HL-60 (cell line): ENCODE measurements around the gene DUSP28.

ENCODE experiments used
- DNase-seq, 2 experiments: peaks; one replicate each; pipeline ENCODE4 v3.0.0-alpha.2; 2010 to 2020; ENCODE audit warnings: low read depth in 1 of 2, low spot score in 1 of 2
- H3K27ac ChIP-seq: fragments of 250-450 bp; sonication (Bioruptor Pico); replicated peaks from 2 replicates; pipeline ENCODE4 v1.5.1; 2020; ENCODE audit warnings: mild to moderate bottlenecking, moderate library complexity
- H3K27me3 ChIP-seq: fragments of 250-450 bp; sonication (Bioruptor Pico); 2 replicates; pipeline ENCODE4 v1.5.1; 2021; ENCODE audit warnings: mild to moderate bottlenecking, moderate library complexity; ENCODE audit not compliant: insufficient read depth, poor library complexity, severe bottlenecking
- H3K4me3 ChIP-seq: replicated peaks from 2 replicates; pipeline ENCODE4 v1.5.1; 2011; ENCODE audit warnings: mild to moderate bottlenecking, control low read depth, low read length; ENCODE audit not compliant: insufficient read depth
- CTCF ChIP-seq: IDR thresholded peaks from one replicate; pipeline ENCODE4 v1.5.1; 2011; ENCODE audit warnings: low read length, control low read depth, inconsistent platforms; ENCODE audit not compliant: insufficient read depth
- GABPA ChIP-seq: IDR thresholded peaks from 2 replicates; pipeline ENCODE4 v1.6.1; 2012; ENCODE audit warnings: low read depth
- POLR2AphosphoS5 ChIP-seq: IDR thresholded peaks from 2 replicates; pipeline ENCODE4 v1.6.1; 2012; ENCODE audit warnings: low read depth
- REST ChIP-seq: IDR thresholded peaks from 2 replicates; pipeline ENCODE4 v1.6.1; 2012; ENCODE audit warnings: low read depth; ENCODE audit not compliant: insufficient replicate concordance
- SPI1 ChIP-seq: IDR thresholded peaks from 2 replicates; pipeline ENCODE4 v1.6.1; 2012; ENCODE audit warnings: low read depth, mild to moderate bottlenecking, borderline replicate concordance

Gene DUSP28

DNA sequence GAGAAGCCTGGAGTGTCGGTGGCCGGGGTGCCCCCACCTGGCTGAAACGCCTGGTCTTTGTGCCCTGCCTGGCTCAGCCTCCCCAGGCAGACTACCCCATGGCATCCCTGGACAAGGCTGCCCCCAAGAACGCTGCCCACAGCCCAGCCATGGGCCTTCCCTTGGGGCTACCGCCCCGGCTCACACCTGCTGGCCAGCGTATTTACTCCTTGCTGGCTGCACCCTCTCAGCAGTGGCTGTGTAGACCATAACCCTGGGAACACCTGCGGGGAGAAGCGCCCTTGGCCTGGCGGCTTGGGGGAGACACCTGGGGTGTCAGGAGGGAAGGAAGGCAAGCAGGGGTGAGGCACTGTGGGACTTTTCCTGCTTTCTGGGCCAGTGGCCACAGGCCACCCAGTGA, 43.7 kb downstream of the DUSP28 start:
- no peak for TF ChIP-seq POLR2AphosphoS5
- TF ChIP-seq CTCF = no peak
- TF ChIP-seq REST = no peak
- TF ChIP-seq GABPA = no peak
- DNase-seq = no peak
- H3K27ac ChIP-seq = no peak overlapping the region
- H3K4me3 ChIP-seq = no peak overlapping the region
- H3K27me3 ChIP-seq = no peaks in the 10 kb centered on the region

GRCh38 chr2:240604291-240604938, 44.3 kb downstream of the DUSP28 start:
- Histone ChIP-seq H3K27me3 (no peaks in the 10 kb centered on the region), H3K27ac (no peak overlapping the region), H3K4me3 (no peak overlapping the region)
- DNase-seq = peak in 1 of 2 experiments; percentile 22
- TF ChIP-seq REST (peak; percentile 68), CTCF (peak; percentile 63), POLR2AphosphoS5 (no peak), GABPA (no peak)

DNA sequence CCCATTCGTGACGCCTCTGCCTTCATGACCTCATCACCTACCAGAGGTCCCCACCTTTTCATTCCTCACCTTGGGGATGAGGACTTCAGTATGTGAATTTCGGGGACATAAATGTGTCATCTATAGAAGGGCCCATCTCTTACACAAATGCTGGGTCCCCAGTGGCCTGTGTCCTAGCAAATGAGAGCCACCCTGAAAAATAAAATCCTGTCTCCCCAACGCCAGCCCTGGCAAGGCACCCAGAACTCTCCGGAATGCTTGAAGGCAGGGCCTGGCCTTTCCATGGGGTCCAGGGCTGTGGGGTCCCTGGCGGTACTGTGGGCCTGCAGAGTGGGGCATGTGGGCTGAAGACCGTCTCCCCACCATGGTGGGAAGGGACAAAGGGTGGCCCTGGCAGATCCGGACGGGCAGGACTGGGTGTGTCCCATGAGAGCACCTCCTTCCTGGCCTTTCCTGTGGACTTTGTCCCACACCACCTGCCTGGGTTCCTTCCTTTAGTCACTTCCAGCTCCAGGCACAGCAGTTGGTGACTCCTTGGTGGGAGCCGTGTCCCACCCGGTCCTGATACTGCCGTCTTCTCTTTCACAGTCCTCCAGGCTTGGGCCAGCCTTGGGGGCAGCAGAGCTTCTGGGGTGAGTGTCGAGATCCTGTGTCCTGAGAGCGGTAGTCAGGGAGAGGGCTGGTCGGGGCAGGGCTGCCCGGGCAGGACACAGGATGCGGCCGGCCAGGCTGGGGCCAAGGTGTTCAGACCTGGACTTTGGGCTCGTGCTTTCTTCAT, 45.0 kb downstream of the DUSP28 start:
- H3K27ac ChIP-seq = no peak overlapping the region
- H3K4me3 ChIP-seq = no peak overlapping the region
- TF ChIP-seq SPI1 = no peak
- TF ChIP-seq REST = no peak
- no peak for TF ChIP-seq POLR2AphosphoS5
- no peak for TF ChIP-seq CTCF
- no peak for TF ChIP-seq GABPA
- H3K27me3 ChIP-seq = no peaks in the 10 kb centered on the region
- no peak for DNase-seq
